LHCN-M2 (cell line): Measurements from ENCODE around the gene HEPHL1. TPM values are rescaled to one million over a fixed set of nuclear protein-coding genes. Genes with fewer than 3 reads are reported as not detected.
A peak's percentile ranks its signal among the peaks of the same experiment; 100 is the strongest.

Source experiments
- DNase-seq: peaks from one replicate; pipeline ENCODE4 v3.0.0-alpha.2; 2012; ENCODE audit warnings: low read depth
- total RNA-seq: library from RNA; depleted of rRNA; stranded (reverse); fragments of >200 nt; gene quantifications from 2 replicates; pipeline ENCODE4 v1.2.3, GENCODE V29; 2014

The HEPHL1 gene
- total RNA-seq, 1 experiment from 2014 or later = not detected

DNA sequence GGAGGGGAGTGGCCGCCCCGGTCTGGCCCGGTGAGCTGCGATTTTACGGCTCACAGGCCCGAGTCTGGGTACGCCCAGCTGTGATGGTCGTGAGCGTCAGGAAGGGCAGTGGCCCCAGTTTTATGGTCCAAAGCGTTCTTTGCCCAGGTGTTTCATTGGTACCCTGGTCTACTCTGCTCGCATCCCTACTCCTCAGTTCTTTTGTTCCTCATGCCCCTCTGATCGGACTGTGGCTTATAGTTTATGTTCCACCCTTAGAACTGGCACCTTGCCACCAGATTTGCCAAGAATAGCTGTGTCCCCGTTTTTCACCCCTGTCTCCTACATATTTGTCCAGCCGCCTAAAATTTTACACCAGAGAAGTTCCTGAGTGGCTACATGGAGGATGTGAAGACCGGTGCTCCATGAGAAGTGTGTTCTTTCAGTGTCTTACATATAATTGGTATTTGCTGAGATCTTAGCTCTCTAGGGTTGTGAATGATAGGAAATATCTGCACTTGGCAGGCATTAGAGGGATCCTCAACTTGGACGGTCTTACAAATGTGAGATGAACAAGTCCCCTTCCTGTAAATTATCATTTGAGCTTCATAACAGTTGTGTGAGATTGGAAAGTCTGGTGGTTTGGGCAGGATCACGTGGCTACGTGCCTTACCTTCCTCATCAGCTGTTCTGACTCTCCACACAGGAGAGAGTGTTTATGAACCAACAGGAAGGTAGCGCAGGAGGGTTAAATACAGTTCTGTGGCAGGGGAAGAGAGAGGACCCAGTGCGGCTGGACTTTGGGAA, 108.6 kb downstream of the HEPHL1 start:
- DNase-seq = no peak

DNA sequence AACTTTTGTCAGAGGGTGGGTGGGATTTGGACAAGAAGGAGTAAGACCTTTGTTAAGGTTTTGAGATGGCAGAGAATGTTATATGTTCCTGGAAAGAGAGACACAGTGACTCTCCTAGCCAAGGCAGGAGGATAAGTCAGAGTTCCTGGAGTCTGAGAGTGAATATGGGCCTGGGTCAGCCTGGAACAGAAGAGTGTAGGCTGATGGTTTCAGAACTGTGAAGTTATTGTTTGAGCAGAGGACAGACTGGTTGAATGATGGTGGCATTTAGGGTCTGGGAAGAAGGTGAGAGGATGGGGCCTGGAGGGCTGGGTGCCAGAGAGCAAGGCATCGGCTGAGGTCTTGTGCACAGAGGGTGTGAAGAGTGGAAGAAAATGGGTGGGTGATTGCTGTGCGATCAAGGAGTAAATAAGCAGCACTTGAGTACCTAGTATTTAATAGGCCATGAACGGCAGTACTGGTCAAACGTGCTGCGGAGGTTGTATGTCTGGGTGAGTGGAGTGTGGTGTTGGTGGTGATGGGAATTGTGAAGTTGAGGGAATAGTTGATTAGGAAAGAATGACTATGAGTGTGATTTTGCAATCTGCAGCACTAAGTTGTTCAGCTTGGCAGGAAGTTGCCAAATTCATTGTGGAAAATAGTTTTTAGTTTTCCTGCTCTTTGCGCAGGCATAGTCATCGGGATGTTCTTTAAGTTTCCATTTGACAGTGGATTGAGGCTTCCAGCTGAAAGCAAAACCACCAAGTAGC, 109.3 kb downstream of the HEPHL1 start:
- DNase-seq = peak; percentile 85

DNA sequence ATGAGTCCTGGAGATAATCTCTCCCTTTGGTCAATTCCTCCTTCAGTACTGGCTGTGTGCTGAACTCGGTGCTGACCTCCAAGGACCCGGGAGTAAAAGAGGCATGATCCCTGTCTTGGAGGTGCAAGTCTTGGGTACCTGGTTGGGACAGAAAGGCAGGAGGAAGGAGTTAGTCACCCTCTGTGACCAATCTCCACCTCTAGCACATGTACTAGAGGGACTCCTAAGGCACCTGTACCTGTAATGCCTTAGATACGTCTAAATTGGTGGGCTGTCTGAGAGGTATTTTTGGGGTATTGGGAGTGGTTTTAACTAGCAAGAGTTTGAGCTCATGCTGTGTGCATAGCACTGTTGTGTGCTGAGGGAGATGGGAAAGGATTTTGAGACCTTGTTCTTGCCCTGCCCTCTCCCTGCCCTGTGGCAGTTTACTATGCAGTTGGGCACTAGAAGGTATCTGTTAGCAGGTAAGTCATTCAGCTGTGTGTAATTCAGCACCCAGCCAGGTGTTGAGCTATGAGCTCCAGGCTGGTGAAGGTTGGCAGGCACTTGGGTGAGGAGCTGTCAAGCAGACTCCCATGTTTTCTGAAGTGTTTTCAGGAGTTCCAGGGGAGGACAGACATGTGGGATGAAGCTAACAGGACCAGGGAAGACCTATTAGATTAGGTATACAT, 110.0 kb downstream of the HEPHL1 start:
- no peak for DNase-seq

DNA sequence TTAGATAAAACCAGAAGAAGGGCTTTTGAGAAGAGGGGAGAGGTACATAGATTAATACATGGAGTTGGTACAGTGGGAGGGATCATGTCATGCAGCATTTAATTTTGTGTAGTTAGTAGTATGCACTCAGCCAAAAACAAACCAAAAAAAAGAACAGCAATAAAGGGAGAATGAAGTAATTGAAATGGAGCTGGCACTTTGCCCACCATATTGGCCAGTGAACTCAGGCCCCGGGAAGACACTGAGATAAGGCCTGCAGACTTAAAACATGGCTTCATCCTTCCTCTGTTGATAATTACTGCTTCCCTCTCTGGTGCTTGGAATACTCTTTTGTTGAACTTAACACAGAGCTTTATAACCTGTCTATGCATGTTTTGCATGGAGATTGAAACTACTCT, 110.6 kb downstream of the HEPHL1 start:
- DNase-seq = no peak

DNA sequence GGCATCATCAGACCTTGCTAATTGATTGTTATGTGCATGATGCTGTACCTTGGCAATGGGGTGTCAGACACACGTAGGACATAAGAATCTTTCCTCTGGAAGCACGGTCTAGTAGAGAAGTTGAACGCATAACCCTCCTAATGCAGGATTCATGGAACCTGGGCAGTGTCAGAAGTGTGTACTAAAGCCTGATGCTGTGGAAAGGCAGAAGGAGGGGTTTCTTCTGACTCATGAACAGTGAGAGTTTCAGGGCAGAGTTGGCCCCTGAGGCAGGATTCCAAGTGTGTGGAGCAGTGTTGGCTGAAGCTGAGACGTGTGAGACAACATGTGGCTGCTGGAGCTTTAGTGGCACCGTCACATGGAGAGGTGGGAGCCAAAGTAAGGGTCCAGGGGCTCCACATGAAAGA, 111.0 kb downstream of the HEPHL1 start:
- peak; percentile 69 for DNase-seq

DNA sequence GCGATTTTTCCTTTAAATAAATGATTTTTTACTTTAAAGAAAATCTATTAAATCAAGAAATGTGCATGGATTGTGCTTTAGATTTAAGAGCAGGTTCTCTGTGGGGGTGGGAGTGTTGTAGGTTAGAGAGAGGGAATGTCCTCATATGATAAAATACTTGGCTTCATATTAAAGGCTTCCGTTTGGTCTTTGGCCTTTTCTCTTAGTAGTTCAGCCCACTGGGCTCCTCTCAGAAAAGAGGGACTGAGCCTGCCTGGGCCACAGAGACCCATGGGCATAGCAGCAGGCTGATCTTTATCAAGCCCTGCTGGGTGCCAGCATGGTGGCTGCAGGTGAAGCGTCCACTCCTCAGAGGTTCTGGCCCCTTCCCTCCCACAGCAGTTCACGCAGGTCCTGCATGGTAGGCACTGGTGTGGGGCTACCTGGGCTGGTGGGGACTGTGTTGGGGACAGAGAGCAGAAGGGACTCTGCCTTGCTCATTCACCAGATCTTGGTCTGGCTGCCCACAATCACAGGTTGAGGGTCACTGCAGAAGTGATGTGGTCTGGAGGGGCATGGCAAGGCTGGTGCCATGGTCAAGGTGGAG, 111.8 kb downstream of the HEPHL1 start:
- DNase-seq = no peak

DNA sequence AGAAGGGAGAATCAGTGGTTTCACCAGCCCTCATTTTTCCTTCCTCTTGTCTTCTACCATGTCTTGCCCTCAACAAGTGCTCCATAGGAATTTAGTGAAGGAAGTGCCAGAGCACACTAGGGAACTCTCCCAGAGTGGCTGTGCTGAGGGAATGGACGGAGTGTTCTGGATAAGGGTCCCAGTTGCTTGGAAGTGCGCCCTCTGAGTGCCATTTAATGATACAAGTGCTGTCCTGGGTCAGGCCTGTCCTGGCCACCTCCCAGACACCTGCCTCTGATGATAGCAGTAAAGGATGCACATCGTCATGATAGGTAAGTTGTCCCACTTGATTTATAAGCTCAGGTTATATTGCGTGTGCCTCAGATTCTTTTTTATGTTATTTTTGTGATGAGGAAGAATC, 112.6 kb downstream of the HEPHL1 start:
- DNase-seq = no peak

DNA sequence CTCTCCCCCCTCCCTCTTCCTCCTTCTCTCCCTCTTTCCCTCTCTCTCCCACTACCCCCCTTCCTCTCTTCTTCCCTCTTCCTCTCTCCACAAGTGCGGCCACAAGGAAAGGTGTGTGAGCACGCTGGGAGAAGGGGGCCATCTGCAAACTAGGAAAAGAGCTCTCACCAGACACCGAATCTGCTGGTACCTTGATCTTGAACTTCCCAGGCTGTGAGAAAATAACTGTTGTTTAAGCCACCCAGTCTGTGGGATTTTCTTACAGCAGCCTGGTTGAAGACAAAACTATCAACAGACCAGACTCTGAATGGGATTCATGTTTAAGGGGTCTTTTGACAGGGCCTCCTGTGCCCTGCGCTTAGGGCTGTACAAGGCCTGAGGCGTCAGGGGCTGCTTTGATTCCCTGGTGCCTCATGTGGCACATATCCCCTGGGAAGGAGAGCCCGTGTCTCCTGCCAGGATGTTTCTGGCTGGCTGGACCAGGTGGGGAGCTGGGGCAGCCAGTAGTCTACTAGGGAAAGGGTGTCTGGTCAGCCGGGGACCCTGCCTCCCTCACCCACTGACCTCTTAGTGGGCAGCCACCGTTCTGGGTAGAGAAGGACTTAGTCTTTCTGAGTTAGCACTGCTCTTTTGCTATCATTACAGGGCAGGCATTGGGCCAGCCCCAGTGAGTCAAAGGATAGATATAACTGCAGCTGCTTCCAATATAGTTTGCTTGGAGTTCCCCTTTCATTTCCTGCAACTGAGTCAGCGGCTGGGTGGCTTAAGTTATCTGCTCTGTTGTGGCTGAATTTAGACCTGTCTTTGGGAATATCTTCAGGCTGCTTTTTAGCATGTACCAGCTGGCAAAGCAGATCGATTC, 113.7 kb downstream of the HEPHL1 start:
- peak; percentile 92 for DNase-seq

DNA sequence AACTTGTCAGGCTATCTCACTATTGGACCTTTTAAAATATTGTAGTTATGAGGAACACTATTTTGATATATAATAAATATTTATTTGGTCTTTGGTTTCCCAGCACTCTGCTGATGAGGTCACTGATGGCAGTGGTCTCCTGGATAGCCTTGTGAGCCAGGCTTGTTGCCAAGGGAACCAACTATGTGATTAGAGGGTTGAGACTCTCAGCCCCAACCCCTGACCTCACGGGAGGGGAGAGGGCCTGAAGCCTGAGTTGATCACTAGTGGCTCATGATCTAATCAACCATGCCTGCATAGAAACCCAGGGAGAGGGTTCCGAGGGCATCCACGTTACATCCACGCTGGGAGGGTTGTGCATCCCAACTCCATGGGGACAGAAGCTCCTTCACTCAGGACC, 118.3 kb downstream of the HEPHL1 start:
- DNase-seq = no peak

DNA sequence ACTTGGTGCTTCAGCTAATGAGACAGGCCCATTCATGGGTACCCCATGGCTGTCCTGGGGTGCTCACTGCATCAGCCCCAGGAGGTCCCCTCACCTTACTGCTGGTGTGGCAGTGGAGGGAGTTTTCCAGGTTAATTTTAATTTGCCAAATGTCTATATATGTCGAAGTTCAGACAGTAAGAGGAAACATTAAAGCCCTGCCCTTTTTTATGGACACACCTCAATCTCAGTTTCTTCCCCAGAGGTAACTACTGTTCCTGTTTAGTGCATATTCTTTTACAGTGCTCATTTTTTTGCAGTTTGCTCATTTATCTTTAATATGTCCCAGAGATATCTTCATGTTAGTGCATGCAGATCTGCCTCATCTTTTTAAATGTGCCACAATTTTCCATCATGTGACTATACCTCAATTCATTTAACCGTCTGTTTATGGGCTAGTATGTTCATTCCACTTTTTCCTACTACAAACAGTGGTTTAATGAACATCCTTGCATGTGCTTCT, 119.1 kb downstream of the HEPHL1 start:
- DNase-seq = no peak

DNA sequence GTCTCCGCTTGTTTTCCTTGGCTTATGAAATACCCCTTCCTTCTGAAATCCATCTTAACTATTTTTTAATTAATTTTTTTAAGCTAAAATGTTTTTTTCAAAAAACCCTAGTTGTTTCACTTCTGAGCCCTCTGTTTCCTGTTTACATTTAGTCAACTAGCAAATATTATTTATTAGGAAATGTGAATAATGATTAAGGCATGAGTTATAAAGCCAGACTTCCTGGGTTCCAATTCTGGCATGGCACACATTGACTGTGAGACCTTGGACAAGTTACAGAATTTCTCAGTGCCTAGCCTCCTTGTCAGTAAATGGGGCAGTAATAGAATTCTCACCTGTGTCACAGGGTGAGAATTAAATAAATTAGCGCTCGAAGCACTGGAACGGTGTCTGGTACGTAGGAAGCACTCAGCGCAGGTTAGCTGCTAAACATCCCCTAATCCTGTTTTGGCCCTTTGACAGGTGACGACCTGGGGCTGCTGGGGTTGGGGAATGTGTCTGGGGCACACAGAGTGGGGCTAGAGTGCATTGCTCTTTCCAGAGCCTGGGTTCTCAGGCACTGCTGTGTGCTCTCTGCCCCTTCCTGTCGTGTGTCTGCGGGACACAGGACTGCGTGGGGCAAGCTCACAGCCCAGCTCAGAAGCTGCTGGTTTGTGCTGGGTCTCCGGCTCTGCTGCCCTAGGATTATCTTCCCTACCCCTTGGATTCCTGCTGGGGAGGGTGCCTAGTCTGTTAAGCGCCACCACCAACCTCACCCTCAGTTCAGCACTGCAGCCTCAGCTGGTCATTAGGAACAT, 120.6 kb downstream of the HEPHL1 start:
- no peak for DNase-seq

DNA sequence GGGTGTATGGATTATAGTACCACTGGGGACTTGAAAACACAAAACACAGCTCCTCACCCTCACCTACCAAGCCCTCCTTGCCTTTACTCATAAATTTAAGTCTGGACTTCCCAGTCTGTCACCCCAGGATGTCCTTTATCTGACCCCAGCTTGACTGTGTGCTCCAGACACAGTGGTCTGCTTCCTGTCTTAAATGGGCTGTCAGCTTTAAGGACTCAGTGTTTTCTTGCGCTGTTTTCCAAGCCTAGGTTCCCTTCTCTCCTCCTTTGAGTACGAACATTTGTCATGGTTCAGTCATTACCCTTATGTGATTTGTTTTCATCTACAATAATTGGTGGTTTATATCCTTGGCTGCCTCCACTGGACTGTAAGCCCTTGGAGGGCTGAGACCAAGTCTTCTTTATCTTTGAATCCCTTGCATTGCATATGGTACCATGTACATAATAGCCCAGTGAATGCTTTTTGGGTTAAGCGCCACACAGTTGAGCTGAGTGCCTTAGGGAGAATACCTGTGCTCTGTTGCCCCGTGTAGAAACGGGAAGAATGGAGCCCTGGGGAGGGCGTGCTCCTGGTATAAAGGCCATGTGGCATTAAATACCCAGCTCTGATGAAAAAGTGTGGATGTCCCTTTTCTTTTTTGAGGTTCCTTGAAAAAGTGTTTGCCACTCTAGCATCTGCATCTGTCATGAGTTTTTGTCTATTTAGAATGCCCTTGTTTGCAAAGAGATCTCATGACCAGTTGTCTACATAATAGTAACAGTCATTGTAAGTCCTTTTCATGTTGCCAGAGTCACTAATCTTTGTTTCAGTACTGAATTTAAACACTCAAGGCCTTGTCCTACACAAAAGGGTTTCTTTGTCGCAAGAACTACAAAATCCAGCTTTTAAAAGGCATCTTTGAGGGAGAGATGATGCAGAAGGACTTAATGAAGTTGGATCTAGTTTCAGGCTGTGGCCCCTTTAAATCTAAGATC, 121.4 kb downstream of the HEPHL1 start:
- no peak for DNase-seq

DNA sequence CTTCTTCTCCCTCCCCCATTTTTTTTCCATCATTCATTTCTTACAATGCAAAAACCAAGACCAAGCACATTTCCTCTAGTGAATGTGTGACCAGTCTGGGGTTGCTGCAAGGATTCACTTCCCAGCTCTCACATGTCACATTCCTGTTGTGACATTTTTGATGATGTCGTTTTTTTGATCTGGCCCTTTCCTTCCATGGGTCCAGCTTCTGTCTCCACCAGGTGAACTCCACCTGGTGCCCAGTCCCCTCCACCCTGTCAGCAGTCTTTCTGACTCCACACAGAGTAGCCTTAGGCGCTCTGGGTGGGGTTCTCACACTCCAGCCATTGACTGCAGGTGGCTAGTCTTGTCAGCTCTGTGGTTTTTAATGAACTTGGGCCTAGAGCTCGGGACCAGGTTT, 123.1 kb downstream of the HEPHL1 start:
- DNase-seq = no peak

DNA sequence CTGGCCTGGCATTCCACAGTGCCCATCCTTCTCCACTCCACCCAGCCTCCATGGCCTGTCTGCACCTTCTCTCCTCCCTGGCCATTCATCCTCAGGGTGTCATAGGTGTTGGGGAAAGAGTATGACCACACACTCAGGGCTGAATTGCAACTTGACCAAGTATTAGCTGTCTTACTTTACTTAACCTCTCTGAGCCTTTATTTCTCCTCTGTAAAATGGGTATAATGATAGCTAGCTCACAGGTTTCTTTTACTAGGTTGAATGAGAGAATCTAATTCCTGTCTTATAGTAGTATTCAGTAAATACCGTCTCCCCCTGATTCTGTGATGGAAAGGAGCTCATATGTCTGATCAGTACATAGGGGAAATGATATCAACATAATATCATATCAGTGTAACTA, 123.5 kb downstream of the HEPHL1 start:
- DNase-seq = no peak

DNA sequence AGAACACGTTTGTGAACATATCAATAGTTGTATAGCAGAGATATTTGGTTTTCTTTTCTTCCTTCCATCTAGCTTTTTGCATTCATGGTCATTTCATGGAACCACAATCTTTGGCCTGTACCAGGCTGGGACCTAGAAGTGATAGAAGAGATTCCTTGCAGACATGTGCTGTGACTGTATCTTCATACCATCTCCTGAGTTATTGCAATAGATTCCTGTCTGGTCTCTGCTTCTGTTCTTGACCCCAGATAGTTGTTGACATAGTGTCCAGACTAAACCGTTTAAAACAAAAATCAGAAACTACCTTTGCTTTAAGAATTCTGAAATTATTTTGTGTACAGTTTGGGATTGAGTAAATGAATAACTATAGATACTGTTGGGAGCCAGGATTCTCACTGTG, 124.3 kb downstream of the HEPHL1 start:
- DNase-seq = no peak

DNA sequence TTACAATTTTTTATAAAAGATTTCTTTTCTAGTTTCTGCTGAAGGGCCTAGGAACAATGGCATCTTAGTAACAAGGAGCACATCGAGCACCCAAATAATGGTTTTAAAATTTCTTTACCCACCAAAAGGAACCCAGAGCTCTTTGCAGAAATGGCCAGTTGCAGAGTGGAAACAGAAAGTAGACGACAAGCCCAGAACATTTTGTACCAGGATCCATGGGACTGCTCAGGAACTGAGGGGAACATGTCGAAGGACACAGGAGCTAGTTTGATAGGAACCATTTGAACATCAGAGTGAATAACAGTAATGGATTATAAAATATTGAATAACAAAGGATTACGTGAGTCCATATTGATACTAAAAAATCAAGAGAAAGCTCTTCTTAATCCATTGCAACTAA, 124.8 kb downstream of the HEPHL1 start:
- DNase-seq = no peak

DNA sequence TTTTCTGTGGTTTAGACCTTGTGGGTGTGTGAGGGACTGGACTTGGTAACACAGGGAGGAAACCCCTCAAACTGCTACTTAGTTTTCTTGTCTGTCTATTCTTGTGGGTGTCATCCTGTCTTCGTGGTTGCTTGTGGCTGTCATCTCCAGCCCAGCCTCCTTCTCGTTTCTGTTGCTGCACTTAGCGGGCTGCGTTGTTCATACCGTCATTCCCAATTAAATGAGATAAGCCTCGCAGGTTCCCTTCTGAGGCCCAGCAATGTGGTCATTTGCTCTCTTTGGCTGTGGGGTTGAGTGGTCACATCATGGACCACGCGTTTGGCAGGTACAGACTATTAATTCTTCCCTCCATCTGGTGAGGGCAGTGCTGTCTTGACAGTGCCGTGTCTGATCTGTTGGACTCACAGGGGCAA, 126.3 kb downstream of the HEPHL1 start:
- no peak for DNase-seq

DNA sequence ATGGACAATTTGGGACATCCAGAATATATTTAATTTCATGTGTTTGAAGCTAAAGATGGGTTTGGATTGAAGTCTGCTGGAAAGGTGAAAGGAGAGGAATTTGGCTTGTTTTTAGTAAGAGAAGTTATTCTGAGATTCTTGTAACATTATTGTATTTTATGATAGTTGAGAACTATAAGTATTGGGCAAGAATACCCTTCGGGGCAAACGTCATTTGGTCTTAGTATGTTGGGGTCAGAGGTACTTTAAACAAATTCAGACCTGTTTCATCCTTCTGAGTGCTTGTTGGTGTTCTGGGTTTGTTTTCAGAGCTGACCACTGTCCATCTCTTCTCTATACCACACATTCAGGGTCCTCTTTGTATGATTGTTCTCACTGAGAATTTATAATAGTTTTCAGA, 127.0 kb downstream of the HEPHL1 start:
- DNase-seq = no peak

DNA sequence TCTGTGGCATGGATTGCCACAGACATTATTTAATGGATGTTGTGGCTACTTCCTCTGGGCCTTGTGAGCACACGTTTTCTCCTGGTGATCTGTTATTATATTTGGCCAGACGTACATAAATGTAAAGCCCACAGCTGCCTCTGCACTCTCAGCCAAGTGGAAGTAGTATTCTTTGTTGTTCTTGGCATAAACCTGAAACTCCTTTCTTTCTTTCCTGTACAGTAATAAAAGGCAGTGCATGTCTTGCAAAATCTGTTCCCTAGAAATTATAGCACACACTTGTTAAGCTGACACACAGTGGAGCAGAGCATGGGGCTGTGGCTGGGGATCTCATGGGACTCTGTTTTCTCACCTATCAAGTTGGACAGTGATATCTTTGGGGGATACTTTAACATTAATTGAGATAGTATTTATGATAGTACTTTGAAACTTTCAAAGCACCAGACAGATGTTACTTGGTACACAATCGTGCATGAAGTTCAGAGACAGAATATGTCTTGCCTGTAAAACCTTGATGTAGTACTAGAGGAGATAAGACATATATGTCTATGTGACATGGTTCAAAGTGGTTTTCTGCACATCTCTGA, 128.4 kb downstream of the HEPHL1 start:
- peak; percentile 58 for DNase-seq
